Right ventricle myocardium superior (tissue), 1 donor: ENCODE data around the gene KCNIP1. TPM values are rescaled to one million over a fixed set of nuclear protein-coding genes. Genes with fewer than 3 reads are reported as not detected.
"Not testable (repeated sequence)": the region's sequence is repeated elsewhere in the genome, so short reads cannot be mapped to it uniquely, and the experiment has no call there.

Experiments
- ATAC-seq: fragments of 200-7000 bp; cut with Tn5 transposase; one replicate; pipeline ENCODE4 v1.9.1; 2020; ENCODE audit warnings: mild to moderate bottlenecking; ENCODE audit not compliant: poor library complexity
- DNase-seq: peaks from one replicate; pipeline ENCODE4 v3.0.0-alpha.2; 2020
- intact Hi-C: fragments of 100-400 bp; cut with DNase I; formaldehyde crosslinking; loops from one replicate; pipeline ENCODE4 v1.11.2; 2022
- total RNA-seq: library from RNA; stranded (reverse); fragmentation: NEBNext Ultra II Directional; extraction: Animal tissue kit (Norgen Biotek cat#: 25700); gene quantifications from one replicate; pipeline ENCODE4 v1.2.1, GENCODE V29; 2021
- donor health status: DM: no; HTN: yes; CAD: no; lungs with severe emphysema.

Gene KCNIP1
- total RNA-seq, 1 donor from 2014 or later = not detected

DNA sequence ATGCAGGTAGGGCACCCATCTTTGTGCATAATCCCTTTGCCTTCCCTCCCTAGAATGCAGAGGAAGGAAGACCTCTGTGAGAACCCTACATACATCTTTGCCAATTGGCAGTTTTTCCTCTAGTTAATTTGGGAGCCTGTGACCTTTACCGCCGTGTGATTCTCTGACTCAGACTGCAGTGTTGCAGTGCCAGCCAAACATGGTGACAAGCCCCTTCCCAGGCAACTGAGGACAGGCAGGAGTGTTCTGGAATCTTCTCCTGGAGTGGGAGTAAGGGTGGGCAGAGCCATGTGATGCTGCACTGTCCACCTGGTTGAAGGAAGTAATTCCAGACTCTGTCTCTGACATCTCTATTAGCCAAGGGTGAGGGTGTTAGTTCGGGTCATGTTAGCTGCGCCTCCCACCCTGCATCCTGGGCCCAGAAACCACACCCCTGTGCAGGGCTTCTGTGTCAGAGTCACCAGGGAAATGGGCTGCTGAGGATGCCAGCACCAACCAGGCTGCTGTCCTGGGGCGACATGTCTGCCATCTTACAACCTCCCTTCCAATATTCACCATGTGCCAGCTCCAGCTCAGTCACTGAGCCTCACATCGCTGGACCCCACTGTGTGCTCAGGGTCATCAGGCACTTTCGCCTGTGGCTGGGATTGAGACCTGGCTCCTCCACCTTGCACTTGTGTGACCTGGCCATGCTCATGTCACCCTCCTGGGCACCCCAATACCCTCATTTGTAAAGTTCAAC, 21.8 kb downstream of the KCNIP1 start:
- intact Hi-C loops = no loop called here
- DNase-seq (no peak), ATAC-seq (peak; percentile 50)

DNA sequence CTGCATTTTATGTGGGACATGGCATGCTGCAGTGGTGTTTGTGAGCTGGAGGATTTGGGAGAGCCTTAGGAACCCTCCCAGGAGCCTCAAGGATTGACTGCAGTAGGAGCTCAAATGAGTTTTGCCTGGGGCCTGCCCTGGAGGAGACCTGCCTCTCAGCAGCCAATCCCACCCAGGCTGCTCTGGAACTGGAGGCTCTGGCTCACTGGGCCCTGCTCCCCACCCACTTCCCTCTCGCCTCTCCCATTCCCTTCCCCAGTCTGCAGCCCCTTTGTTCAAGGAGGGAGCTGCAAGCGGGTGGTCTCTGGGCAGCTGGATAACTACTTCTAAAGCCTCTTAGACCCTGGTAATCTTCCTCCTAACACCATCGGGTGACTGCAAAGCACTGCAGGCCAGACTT, 24.2 kb downstream of the KCNIP1 start:
- intact Hi-C loops = no loop called here
- ATAC-seq (no peak), DNase-seq (no peak)

DNA sequence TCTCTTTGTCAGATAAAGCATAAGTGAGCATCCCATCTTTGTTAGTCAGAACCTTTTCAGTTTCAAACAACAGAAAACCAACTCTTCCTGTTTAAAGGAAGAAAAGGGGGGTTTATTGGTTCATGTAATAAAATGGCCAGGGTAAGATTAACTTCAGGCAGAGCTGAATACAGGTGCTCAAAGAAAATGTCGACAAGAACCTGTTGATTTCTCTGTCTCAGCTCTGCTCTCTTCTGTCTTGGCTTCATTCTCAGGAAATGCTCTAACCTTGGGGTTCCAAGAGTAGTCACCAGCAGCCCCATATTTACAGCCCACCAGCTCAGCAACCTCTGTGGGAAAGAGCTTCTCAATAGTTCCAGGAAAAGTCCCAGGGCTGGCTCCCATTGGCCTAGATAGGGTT, 25.2 kb downstream of the KCNIP1 start:
- ATAC-seq (no peak), DNase-seq (no peak)
- intact Hi-C loops = no loop called here

DNA sequence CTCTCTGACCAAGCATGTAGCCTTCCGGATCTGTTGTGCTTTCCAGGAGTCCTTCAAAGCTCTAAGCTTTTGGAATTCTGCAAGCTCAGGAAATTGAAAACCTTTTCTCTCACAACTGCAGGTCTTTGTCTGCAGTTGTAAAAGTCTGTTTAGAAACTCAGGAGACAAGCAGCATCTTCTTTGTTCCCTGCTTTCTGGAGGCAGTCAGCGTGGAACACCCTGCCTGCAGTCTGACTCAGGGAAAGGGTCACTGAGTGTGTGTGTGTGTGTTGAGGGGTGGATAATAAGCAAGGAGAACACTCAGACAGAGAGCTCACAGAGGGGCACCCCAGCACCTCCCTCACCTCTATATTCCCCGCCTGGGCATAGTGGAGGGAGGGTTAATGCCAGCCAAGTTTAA, 29.1 kb downstream of the KCNIP1 start:
- DNase-seq (no peak), ATAC-seq (no peak)
- intact Hi-C loops = no loop called here

DNA sequence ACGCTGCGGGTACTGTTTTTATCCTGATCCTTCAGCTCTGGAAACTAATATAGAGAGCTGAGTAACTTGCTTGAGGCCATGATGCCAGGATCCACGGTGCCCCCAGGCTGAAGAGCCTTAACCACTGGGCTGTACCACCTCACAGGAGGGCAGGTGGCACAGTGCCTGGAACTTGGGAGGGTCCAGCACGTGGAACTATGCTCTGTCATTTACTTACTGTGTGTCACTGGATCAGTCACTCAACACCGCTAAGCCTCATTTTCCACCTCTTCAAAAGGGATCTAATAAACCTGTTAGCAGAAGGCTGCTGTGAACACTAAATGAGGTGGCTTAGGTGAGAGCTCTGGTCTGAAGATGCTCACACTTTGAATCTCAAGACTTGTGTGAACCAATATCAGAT, 29.6 kb downstream of the KCNIP1 start:
- ATAC-seq (no peak), DNase-seq (no peak)
- intact Hi-C loops = no loop called here

DNA sequence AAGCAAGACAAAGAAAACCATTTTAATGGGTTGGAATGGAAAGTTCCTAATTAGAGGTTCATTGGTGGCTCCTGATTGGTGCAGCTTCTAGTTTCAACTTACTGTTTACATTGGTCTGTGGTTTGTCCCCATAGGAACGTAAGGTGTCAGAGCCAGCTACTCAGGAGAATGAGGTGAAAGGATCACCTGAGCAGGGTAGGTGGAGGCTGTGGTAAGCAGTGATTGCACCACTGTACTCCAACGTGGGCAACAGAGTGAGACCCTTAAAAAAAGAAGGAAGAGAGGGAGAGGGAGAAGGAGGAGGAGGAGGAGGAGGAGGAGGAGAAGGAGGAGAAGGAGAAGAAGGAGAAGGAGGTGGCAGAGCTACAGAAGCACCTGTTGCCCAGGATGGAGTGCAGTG, 30.4 kb downstream of the KCNIP1 start:
- no peak for ATAC-seq
- DNase-seq = no peak
- intact Hi-C loops = no loop called here

DNA sequence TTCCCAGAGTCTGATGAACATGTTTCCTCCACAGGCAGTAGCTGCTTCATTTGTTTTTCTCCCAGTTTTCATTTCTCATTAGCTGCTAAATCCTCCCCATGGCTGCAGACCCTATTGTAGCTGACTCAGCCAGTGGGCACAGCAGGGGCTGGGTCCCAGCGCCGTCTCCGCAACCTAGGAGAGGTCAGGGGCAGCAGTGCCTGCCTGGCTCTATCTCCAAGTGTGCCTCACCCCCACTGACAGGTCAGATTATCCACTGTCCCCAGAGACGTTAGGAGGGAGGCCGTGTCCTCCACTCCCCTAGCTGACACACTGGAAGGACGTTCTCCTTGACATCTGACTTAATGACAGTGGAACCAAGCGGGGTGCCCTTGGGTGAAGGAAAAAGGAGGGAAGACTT, 31.1 kb downstream of the KCNIP1 start:
- ATAC-seq (no peak), DNase-seq (no peak)
- intact Hi-C loops = no loop called here

DNA sequence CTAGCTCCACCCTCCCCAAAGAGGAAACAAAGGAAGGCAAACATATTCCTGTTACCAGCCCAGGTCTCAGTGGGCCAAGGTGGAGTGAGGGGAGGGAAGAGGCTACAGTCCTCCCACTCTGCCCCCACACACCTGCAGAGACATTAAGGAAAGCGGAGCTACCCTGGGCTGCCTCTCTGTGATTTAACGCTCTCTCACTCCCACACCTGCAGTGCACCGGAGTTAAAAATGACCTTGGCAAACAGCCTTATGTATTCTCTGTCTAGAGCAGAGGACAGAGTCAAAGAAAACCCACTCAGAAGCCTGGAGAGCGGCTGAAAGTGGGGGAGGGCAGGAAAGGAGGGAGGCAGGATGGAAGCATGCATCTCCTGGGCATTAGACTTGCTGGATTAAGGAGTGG, 32.7 kb downstream of the KCNIP1 start:
- intact Hi-C loops = no loop called here

DNA sequence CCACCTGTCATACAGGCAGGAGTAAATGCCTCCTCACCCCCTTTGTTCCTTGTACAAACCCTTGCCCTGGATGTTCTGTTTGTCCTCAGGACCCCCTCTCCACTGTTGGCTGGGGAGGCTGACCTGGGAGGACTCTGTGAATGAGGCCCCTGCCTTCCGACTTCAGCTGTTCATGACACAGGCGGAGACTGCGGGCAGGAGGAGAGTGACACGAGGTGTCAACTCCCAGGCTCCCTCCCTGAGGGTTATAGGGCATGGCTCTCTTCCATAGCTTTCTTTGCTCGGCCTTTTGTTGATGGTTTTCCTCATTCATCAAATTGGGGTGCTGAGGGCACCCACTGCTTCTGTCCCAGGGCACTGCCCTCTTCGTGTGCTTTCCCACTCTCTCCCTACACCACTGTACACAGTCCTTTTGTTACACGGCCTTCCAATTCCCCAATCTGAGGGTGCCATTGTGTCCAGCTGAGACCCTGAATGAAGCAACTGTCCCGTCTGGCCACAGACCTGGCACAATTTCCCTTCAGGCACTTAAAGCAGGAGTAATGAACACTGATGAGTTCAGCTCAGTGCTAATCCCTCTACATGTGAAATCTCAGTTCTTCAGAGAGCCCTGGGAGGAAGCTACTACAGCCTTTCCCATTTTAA, 33.8 kb downstream of the KCNIP1 start:
- no peak for DNase-seq
- ATAC-seq = no peak
- intact Hi-C loops = no loop called here

More for the DNA sequence above, 32.7 kb downstream of the KCNIP1 start:
- ATAC-seq (no peak), DNase-seq (no peak)

DNA sequence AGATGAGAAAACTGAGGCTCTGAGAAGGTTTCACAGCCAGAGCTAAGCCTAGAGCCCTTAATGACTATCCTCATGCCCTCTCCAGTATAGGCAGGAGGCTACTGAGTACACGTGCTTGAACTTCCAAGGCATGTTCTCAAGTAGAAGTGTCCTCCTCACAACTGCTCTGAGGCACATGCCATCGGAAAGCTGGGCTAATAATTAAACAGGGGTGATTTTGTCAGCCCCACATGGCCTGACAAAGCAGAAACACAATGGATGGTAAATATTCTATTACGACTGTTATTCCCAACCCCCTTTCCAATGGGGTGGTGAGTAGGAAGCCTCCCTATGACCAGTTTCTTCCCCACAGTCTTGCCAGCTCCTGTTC, 34.3 kb downstream of the KCNIP1 start:
- intact Hi-C loops = no loop called here
- DNase-seq = no peak
- no peak for ATAC-seq

DNA sequence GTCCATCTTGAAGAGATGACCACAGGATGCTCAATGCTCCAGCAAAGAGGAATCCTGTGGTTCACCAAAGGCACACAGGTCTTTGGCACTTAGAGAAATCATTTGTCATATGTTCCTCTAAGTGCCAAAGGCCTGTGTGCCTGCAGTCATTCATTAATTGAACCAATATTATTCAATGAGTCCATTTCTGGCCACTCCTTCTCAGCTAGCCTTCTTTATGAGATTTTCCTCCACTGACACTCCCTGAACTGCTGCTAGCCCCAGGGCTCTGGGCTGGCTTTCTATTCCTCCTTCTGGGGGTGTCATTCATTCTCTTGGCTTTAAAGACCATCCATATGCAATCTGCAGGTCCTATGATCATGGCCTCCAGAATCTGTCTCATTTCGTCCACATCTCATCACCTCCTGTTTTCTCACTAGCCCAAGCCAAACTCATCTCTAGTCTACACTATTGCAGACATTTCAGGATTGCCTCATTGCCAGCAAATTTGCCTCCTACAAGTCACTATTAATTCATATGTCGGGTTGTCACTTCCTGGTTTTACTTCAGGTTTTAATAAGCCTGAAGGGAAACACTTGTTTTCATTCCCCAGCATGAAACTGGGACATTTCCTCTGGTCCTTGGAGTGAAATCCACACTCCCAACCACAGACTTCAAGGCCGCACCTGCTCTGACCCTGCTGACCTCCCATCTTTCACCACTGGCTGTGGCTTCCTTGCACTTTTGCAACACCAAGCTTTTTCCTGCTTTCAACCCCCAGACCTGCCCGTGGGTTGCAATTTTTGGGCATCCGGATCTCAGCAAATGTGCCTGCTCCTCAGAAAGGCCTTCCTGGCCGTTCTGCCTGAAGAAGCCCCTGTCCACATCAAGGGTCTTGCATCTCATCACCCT, 35.1 kb downstream of the KCNIP1 start:
- intact Hi-C loops = no loop called here
- DNase-seq (no peak), ATAC-seq (no peak)

DNA sequence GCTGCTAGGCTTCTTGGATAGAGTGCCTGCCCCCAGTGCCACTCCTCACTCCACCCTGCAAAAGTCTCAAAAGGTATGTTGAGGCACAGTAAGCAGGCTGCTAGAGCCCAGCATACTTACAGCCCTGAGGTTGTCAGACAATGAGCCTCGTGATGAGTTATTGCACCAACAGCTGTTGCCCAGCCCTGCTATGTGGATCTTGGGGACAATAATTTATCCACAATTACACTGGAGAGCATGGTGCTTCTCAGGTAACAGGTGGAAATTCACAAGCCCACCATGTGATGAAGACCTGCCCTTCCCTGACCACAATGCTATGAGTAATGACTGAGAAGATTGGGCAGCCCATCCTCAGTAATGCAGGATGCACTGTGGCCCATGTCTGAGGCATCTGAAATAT, 36.5 kb downstream of the KCNIP1 start:
- no peak for DNase-seq
- intact Hi-C loops = no loop called here
- no peak for ATAC-seq

DNA sequence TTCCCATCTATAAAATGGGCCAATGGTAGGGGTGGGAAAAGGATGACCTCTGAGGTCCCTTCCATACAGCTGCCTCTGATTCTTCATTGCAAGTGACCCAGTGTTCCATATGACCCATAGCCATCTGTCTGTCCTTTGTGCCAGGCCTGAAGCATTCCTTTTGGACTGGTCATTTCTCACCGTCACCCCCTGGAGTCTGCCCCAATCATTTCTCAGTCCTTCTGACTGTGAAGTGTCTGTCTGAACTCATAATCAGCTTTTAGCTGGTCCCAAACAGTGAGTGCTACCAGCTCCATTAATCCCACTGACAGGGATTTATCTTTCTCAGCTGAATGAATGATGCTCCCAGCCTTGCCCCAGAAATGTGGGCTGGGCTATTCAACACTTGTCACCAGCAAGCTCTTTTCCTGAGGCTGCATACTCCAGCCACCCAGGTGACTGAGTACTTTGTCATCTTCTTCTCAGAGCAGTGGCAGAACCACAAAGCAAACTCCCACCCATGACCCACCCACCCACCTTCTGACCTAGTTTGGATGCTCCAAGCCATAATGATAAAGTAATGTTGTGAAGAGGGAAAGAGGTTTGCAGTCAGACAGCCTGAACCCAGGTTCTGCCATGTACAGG, 37.4 kb downstream of the KCNIP1 start:
- no peak for ATAC-seq
- DNase-seq = no peak
- intact Hi-C loops = no loop called here

DNA sequence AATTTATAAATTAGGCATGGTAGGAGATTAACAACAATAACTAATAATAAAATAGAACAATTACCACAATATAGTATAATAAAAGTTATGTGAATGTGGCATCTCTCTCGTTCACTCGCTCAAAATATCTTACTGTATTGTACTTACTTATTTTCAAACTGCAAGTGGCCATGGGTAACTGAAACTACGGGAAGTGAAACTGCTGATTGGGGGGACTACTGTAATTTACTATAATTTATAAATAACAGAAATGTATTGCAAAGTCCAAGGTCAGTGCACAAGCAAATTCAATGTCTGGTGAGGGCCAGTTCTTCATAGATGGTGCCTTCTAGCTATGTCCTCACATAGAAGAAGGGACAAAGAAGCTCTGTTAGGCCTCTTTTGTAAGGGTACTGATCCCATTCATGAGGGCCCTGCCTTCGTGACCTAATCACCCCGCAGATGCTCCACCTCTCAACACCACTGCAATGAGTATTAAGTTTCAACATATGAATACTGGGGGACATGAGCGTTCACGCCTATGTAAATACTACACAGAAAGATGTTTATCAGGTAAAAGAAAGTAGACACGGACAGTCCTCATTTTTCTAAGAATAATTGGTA, 39.0 kb downstream of the KCNIP1 start:
- intact Hi-C loops = no loop called here
- ATAC-seq = no peak
- no peak for DNase-seq

DNA sequence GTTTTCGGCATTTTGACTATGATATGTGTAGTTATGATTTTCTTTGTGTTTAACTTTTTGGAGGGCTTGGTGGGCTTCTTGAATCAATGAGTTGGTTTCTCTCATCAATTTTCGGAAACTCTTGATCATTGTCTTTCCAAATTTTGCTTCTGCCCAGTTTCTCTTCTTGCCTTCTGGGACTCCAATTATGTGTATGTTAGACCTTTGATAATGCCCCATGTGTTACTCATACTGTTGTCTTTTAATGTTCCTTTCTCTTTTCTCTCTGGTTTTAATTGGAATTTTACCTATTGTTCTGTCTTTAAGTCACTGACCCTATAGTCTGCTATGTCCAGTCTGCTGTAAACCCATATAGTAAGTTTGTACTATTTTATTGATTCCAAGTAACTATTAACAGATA, 41.5 kb downstream of the KCNIP1 start:
- intact Hi-C loops = no loop called here
- no peak for ATAC-seq
- DNase-seq = no peak

DNA sequence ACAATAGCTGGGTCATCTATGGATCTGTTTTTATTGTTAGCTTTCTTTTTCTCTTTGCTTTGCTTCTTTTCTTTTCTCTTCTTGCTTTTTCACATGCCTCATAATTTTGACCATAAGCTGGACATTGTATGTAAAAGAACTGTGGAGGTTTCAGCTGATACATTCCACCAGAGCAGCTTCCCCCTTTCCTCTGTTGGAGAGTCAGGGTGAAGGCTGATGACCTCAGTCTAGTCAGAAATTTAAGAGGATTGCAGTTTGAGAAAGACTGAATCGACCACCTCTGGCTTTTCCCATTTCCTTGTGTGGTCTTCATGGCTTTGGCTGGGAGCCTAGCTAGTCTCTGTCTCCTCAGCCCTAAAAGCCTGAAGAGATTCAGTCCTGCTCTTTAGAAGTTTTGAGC, 42.0 kb downstream of the KCNIP1 start:
- ATAC-seq = no peak
- DNase-seq = no peak
- intact Hi-C loops = no loop called here

DNA sequence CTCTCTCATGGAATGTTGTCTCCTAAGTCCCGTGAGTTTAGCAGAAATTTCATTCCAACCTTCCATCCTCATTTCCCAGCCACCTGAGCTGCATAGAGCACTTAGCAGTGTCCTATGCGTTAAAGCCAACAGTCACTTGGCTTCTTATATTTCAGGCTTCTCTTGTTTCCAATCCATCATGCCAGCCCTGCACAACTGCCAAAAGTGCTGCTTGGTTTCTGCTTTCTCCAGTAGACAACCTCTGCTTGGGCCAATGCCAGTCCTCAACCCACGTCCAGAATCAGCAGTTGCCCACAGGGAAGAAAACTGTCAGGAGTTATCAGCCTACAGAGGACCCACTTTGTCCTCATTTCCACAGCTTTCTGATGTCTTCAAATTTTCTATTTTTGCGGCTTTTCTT, 42.5 kb downstream of the KCNIP1 start:
- ATAC-seq (peak; percentile 62), DNase-seq (peak; percentile 47)
- intact Hi-C loops = no loop called here

DNA sequence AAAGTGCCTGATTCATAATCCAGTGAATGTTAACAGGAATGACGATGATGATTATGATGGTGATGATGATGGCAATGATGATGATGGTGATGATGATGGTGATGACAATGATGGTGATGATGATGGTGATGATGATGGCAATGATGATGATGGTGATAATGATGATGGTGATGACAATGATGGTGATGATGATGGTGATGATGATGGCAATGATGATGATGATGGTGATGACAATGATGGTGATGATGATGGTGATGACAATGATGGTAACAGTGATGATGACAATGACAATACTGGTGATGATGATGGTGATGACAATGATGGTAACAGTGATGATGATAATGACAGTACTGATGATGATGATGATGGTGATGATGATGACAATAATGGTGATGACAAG, 46.6 kb downstream of the KCNIP1 start:
- intact Hi-C loops, ATAC-seq, DNase-seq: not testable (repeated sequence)

DNA sequence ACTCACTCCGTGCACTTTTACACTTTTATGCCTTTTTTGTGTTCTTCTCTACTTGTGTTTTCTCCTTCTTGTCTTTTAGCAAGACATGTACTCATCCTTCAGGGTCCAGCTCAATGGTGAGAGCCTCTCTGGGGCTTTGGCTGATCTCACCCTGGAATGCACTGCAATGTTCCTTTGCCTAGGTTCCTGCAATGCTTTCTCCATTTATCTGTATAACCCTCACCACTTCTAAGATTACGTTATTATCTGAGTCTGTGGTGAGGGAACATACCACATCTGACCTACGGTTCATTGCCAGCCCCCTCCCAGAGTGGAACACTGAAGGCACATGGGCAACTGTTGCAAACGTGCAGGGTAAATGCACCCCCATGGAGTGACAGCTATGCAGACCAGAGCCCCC, 47.3 kb downstream of the KCNIP1 start:
- intact Hi-C loops = no loop called here
- no peak for ATAC-seq
- DNase-seq = no peak
